HepG2 (cell line): Measurements from ENCODE around the gene INHA. TPM values are rescaled to one million over a fixed set of nuclear protein-coding genes. Genes with fewer than 3 reads are reported as not detected.

Experiments used
- AKAP8 ChIP-seq: sonication (generic); formaldehyde crosslinking; IDR thresholded peaks from 2 replicates; pipeline ENCODE4 v1.5.1; 2020; ENCODE audit warnings: mild to moderate bottlenecking, missing genetic modification reagents
- ESRRA ChIP-seq: sonication (generic); formaldehyde crosslinking; IDR thresholded peaks from 2 replicates; pipeline ENCODE4 v1.5.1; 2020; ENCODE audit warnings: mild to moderate bottlenecking, low read depth, missing genetic modification reagents
- FOXA1 ChIP-seq, 2 experiments: fragments of 450-650 bp in 1 of 2; sonication (generic) in 1 of 2; formaldehyde crosslinking in 1 of 2; IDR thresholded peaks; 2 replicates each; pipeline versions ENCODE4 v1.4.0 to v1.6.1; 2016 to 2020; ENCODE audit warnings: missing genetic modification reagents in 1 of 2
- GPN1 ChIP-seq: sonication (generic); formaldehyde crosslinking; IDR thresholded peaks from 2 replicates; pipeline ENCODE4 v1.5.1; 2020; ENCODE audit warnings: missing genetic modification reagents, borderline replicate concordance
- HOXA7 ChIP-seq: sonication (generic); formaldehyde crosslinking; IDR thresholded peaks from 2 replicates; pipeline ENCODE4 v1.8.1; 2022; ENCODE audit warnings: mild to moderate bottlenecking, missing genetic modification reagents, moderate library complexity
- MTF1 ChIP-seq: sonication (generic); formaldehyde crosslinking; IDR thresholded peaks from 2 replicates; pipeline ENCODE4 v1.5.0; 2020; ENCODE audit warnings: missing genetic modification reagents
- NR2F6 ChIP-seq, 2 experiments: IDR thresholded peaks; 2 replicates each; pipeline ENCODE4 v1.6.1; 2016; ENCODE audit warnings: antibody characterized with exemption in 1 of 2, mild to moderate bottlenecking in 1 of 2
- PAX8 ChIP-seq: sonication (generic); formaldehyde crosslinking; IDR thresholded peaks from 2 replicates; pipeline ENCODE4 v1.8.0; 2022; ENCODE audit warnings: mild to moderate bottlenecking, missing genetic modification reagents, borderline replicate concordance
- PRDM10 ChIP-seq: sonication (generic); formaldehyde crosslinking; IDR thresholded peaks from 2 replicates; pipeline ENCODE4 v1.4.0; 2020; ENCODE audit warnings: low read depth, missing genetic modification reagents
- SETDB1 ChIP-seq: sonication (generic); formaldehyde crosslinking; IDR thresholded peaks from 2 replicates; pipeline ENCODE4 v1.5.1; 2020; ENCODE audit warnings: missing genetic modification reagents, mild to moderate bottlenecking, borderline replicate concordance
- SIX1 ChIP-seq: sonication (generic); formaldehyde crosslinking; IDR thresholded peaks from 2 replicates; pipeline ENCODE4 v1.4.0; 2020; ENCODE audit warnings: missing genetic modification reagents, borderline replicate concordance
- SNAPC5 ChIP-seq: sonication (generic); formaldehyde crosslinking; IDR thresholded peaks from 2 replicates; pipeline ENCODE4 v1.8.1; 2023; ENCODE audit warnings: mild to moderate bottlenecking, missing genetic modification reagents, borderline replicate concordance
- SUZ12 ChIP-seq: fragments of 150-350 bp; IDR thresholded peaks from 2 replicates; pipeline ENCODE4 v1.6.1; 2014; ENCODE audit warnings: low read depth, low read length
- ZNF207 ChIP-seq: fragments of 450-650 bp; IDR thresholded peaks from 2 replicates; pipeline ENCODE4 v1.6.1; 2016; ENCODE audit warnings: antibody characterized with exemption, borderline replicate concordance
- ZNF230 ChIP-seq: sonication (generic); formaldehyde crosslinking; IDR thresholded peaks from 2 replicates; pipeline ENCODE4 v1.4.0; 2020; ENCODE audit warnings: mild to moderate bottlenecking, missing genetic modification reagents
- ZNF256 ChIP-seq: sonication (generic); formaldehyde crosslinking; conservative IDR thresholded peaks from 2 replicates; pipeline ENCODE4 v1.4.0; 2020; ENCODE audit warnings: missing genetic modification reagents
- ZNF326 ChIP-seq: sonication (generic); formaldehyde crosslinking; IDR thresholded peaks from 2 replicates; pipeline ENCODE4 v1.4.0; 2020; ENCODE audit warnings: missing genetic modification reagents, borderline replicate concordance
- ZNF354B ChIP-seq: sonication (generic); formaldehyde crosslinking; IDR thresholded peaks from 2 replicates; pipeline ENCODE4 v1.8.0; 2022; ENCODE audit warnings: mild to moderate bottlenecking, missing genetic modification reagents
- ZNF432 ChIP-seq: sonication (generic); formaldehyde crosslinking; IDR thresholded peaks from 2 replicates; pipeline ENCODE4 v1.5.0; 2020; ENCODE audit warnings: missing genetic modification reagents, mild to moderate bottlenecking, borderline replicate concordance
- ZNF484 ChIP-seq: sonication (generic); formaldehyde crosslinking; IDR thresholded peaks from 2 replicates; pipeline ENCODE4 v1.5.1; 2020; ENCODE audit warnings: mild to moderate bottlenecking, low read depth, missing genetic modification reagents, borderline replicate concordance
- ZNF598 ChIP-seq: sonication (generic); formaldehyde crosslinking; IDR thresholded peaks from 2 replicates; pipeline ENCODE4 v1.5.1; 2020; ENCODE audit warnings: mild to moderate bottlenecking, missing genetic modification reagents, borderline replicate concordance
- ZNF619 ChIP-seq: sonication (generic); formaldehyde crosslinking; IDR thresholded peaks from 2 replicates; pipeline ENCODE4 v1.4.0; 2020; ENCODE audit warnings: mild to moderate bottlenecking, missing genetic modification reagents
- polyA plus RNA-seq, 8 experiments: library from polyadenylated mRNA; depleted of rRNA in 3 of 8; stranded (reverse) in 7 of 8; unstranded in 1 of 8; fragments of >200 nt; fragmentation: Illumina TruSeq in 4 of 8; extraction: Trizol in 4 of 8; gene quantifications; 2 replicates each; pipeline versions ENCODE4 v1.2.1 to v1.2.3, GENCODE V29; 2011 to 2016; ENCODE audit warnings: low read depth in 4 of 8, missing spikeins in 1 of 8, mixed read lengths in 1 of 8; ENCODE audit not compliant: insufficient read depth in 1 of 8
- total RNA-seq, 5 experiments: library from RNA; depleted of rRNA; stranded (reverse); fragments of >200 nt; fragmentation: Illumina TruSeq; extraction: Trizol; gene quantifications; 2 replicates each; pipeline ENCODE4 v1.2.3, GENCODE V29; 2016; ENCODE audit warnings: low read depth in 1 of 5
- TF ChIP-seq, protein P1 (sequence below): sonication (generic); formaldehyde crosslinking; IDR thresholded peaks from 2 replicates; pipeline ENCODE4 v1.5.0; 2020; ENCODE audit warnings: missing genetic modification reagents
- TF ChIP-seq, protein P2 (sequence below): sonication (generic); formaldehyde crosslinking; conservative IDR thresholded peaks from 2 replicates; pipeline ENCODE4 v1.4.0; 2020; ENCODE audit warnings: missing genetic modification reagents

The INHA gene
- total and polyA plus RNA-seq, 2 of the 13 experiments (the other 11 are each of a cell fraction or from before 2014, with no cell fraction given) = 4.1 to 15.2 TPM

DNA sequence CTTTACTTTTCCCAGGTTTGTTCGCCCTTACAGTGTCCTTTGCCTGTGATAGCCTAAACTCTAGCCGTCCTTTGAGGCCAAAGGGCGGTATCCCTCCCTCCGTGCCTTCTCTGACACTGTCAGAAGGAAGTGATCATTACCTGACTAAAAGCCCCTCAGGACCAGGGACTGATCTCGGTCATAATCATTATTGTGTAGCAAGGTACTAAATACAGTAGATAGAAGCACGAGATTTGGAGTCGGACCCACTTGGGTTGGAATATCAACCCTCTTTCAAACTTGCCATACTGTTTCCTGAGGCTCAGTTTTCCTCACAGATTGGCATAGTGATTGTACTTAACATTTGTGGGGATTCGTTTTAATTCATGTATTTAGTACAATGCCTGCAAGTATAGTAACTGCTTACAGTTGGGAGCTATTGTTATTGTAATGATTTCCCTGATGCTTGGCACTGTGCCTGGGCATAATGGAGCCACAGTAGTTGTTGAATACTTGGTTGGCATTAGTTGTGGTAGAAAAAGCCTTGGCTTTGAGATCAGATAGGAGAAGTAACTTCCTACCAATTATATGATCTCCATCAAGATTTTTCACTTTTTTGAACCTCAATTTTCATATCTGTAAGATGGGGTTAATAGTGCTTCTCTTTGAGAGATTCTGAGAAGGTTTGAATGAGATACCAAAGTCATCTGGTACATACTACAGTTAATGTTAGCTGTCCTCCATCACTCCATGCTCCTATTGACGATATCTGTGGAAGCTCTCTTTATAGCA lies 26.4 kb downstream of the INHA start (continued):
- no peak for TF ChIP-seq ZNF207
- TF ChIP-seq ESRRA = peak; percentile 97
- TF ChIP-seq GPN1 (CRISPR knock-in tag) = no peak
- TF ChIP-seq SUZ12 = no peak
- no peak for TF ChIP-seq ZNF432
- no peak for TF ChIP-seq SIX1 (CRISPR knock-in tag)
- no peak for TF ChIP-seq PAX8
- TF ChIP-seq, protein P1, sequence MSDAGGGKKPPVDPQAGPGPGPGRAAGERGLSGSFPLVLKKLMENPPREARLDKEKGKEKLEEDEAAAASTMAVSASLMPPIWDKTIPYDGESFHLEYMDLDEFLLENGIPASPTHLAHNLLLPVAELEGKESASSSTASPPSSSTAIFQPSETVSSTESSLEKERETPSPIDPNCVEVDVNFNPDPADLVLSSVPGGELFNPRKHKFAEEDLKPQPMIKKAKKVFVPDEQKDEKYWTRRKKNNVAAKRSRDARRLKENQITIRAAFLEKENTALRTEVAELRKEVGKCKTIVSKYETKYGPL = no peak
- TF ChIP-seq MTF1 (CRISPR knock-in tag) = no peak
- no peak for TF ChIP-seq PRDM10 (CRISPR knock-in tag)
- TF ChIP-seq, protein P2, sequence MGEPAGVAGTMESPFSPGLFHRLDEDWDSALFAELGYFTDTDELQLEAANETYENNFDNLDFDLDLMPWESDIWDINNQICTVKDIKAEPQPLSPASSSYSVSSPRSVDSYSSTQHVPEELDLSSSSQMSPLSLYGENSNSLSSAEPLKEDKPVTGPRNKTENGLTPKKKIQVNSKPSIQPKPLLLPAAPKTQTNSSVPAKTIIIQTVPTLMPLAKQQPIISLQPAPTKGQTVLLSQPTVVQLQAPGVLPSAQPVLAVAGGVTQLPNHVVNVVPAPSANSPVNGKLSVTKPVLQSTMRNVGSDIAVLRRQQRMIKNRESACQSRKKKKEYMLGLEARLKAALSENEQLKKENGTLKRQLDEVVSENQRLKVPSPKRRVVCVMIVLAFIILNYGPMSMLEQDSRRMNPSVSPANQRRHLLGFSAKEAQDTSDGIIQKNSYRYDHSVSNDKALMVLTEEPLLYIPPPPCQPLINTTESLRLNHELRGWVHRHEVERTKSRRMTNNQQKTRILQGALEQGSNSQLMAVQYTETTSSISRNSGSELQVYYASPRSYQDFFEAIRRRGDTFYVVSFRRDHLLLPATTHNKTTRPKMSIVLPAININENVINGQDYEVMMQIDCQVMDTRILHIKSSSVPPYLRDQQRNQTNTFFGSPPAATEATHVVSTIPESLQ (CRISPR knock-in tag) = no peak
- TF ChIP-seq ZNF256 (CRISPR knock-in tag) = 0 out of 2 replicates have a peak, but pooled peaks have one; percentile 8
- no peak for TF ChIP-seq ZNF326 (CRISPR knock-in tag)
- TF ChIP-seq ZNF619 (CRISPR knock-in tag) = 0 out of 2 replicates have a peak, but pooled peaks have one; percentile 13
- TF ChIP-seq FOXA1 (IDR thresholded peaks at IDR 0.05) = no peak
- no peak for TF ChIP-seq FOXA1 (CRISPR knock-in tag; IDR thresholded peaks at IDR 0.05)
- no peak for TF ChIP-seq ZNF484 (CRISPR knock-in tag)
- 0 out of 2 replicates have a peak, but pooled peaks have one; percentile 67 for TF ChIP-seq SNAPC5
- peak; percentile 12; the same call in 1 of the 2 replicates for TF ChIP-seq NR2F6 (IDR thresholded peaks at IDR 0.05)
- no peak; the same call in 1 of the 2 replicates for TF ChIP-seq NR2F6 (CRISPR knock-in tag; IDR thresholded peaks at IDR 0.05)
- peak; percentile 71; the same call in 1 of the 2 replicates for TF ChIP-seq ZNF230 (CRISPR knock-in tag)
- no peak for TF ChIP-seq HOXA7
- no peak for TF ChIP-seq SETDB1 (CRISPR knock-in tag)
- TF ChIP-seq AKAP8 = peak; percentile 85; the same call in 1 of the 2 replicates
- no peak for TF ChIP-seq ZNF598 (CRISPR knock-in tag)
- no peak for TF ChIP-seq ZNF354B
